Activated naive CD4-positive, alpha-beta T cell (primary cell): ENCODE measurements around the gene AAGAB.

ENCODE experiments used
- DNase-seq, 4 experiments: peaks; one replicate each; lab custom pipeline; 2025; lab: John Stamatoyannopoulos, UW

AAGAB gene

DNA sequence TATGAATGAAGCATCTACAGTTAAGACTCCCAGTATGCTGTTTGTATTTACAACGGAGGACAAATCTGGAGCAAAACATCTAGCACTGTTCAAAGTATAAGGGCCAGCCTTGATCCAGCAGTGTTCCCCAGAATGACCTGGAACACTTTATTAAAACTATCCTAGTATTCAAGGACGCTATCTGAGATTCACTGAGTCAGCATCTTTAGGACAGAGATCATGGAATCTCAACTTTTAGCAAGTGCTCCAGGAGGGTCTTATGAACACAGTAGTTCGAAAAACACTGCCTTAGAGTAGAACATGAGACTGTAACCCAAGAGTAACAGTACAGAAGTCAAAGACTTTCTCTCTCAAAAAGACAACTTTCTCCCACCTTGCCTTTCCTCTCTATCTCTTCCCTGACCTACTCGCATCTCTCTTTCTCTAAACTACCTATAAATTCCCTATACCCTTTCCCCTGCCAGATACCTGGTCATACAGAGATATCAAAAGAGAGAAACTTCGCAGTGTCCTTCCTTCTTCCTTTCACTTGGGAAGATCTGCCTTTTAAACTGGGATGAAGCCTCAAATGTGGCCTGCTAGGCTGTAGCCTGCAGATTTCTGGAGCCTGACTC is 43.8 kb downstream of the AAGAB start:
- DNase-seq: no peak

DNA sequence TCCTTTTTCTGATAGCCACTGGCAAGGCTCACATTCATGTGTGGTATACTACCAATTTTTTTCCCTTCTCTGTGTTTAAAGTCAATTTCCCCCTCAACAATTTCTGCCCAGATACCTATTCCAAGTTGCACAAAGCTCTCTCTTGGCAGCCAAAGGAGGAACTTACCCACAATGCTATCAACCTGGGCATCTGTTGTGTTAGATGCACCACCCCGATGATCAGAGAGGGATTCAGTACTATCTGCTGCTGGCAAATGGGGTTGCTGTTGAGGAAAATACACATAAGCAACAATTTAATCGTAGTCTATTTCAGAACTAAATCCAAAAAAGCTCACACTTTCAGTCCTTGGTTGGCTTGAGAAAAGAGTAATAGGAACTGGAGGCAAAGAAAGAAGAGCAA is 46.1 kb downstream of the AAGAB start:
- DNase-seq: no peak

DNA sequence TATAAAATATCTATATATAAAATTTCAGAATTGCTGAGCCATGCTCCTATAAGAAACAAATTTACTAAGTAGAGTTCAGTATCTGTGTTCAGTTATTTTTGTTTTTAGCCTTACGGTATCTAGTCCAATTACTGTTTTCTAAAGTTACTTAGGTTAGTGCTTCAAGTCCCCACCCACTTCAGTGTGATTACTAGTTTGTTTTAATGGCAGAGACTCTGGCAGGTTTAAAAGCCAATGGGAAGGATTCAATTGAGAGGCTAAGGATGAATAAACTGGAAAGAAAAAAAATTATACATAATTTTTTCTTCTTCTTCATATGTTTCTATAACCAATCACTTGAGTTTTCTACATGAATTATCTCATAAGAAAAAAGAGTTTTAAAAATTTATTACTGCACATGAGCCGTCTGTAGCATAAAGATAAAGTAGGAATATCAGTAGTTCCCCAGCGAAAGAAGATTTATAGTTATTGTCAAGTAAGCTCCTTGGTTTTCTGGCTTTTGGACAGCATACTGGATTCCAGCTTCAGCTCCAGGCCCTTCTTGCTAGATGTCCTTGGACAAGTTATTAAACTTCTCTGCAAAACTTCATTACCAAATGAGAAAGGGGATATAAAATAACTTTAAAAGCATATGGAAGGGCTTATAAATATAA is 46.8 kb downstream of the AAGAB start:
- no peak for DNase-seq

DNA sequence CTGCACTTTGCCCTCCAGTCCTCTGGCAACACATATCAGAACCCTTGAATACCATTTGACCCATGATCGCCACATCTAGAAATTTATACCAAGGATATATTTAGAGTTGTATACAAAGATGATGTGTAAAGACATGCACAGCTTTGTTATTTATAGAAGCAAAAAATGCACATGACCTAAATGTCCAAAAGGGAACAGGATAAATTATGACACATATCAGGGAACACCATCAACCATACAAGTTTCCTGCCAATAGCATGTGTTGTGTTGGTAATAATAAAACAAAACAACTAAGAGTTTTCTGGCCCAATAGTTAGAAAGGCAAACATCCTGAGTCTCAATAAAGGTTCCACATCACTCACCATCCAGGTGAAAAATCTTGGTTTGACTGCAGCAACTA is 51.5 kb downstream of the AAGAB start:
- DNase-seq: no peak

DNA sequence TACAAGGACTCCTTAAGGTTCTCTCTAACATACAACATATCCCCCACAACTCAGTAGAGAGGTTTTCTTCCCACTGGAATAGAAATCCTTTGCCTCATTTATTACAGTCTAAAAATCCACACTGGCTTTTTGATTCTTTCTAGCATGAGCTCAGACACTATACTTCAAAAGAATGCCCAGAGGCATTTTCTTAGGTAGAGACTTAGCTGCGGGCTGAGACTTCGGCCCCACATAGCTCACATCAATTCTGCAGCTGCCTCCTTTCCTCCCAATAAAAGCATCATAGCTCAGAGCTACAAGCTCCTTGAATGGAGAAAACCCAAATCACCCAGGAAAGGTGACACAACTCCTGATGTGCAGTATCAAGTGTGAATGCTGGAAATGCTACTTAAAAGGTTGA is 52.4 kb downstream of the AAGAB start:
- no peak for DNase-seq

DNA sequence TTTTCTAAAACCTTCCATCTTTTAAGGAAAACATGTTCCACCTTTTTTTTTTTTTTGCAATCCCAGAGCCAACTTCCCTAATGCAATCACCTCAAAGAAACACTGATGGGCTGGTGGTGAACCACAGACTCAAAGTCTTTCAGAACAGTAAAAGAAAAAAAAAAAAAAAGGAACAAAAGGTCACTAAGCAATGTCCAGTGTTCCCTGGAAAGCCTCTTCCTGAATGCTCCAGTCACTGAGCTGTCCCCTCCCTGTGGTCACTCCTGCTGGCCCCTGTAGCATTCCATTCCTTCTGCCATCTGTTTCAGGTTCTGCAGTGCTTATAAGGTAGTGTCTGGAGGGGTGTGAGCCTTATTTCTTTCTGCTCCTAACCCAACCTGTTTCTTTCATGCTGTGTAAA is 53.3 kb downstream of the AAGAB start:
- no peak for DNase-seq

DNA sequence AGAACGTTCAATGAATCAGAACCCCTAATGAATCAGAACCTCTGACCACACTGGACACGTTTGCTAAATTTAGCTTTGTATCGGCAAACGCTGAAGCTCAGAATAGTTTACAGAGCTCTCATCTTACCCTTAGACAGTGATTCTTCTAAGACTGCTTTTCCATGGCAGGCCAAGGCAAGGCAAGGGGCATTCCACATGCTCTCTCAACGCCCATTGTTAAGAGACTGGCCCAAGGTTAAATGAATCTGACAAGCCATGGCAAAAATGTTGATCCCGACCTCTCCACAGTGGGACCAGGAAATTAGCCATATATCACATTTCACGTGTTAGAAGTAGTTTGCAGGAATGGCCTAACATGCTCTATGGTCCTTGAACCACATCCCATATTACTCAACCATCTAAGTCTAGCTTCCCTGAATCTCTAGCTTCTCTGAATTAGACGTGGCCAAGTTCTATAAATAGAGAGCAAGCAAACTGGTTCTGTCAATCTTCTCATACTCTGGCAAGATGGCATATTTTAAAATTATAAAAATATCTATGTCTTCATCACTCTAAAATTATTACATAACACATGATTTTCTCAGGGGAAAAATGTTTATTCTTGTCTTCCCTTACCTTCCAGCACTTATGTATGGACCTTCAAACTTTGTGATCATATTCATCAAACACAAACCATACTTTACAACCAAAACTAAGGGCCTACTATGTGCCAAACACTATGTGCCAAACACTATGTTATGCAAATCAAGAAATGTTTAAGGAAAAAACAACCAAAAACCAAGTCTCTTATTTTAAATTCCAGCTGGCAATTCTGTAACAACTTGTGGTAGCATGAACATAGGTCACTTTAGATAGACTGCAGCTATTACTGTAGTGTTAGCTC is 54.3 kb downstream of the AAGAB start:
- no peak for DNase-seq

DNA sequence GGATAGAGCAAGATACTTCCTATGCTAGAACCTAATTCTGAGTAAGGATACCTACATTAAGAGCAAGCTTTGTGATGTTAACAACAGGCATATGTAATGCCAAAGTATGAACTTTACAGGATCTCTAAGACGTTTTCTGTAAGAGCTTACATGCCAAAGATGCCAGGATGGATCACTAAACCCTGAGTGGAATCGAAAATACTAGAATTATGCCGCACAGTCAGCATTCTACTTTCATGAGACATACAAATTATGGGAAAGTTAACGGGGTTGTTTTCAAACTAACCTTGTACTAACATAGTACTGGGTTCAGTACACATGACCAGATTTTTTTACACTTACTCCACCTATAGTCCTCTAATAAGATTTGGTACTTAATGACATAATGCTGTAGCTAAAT is 55.1 kb downstream of the AAGAB start:
- DNase-seq: no peak

DNA sequence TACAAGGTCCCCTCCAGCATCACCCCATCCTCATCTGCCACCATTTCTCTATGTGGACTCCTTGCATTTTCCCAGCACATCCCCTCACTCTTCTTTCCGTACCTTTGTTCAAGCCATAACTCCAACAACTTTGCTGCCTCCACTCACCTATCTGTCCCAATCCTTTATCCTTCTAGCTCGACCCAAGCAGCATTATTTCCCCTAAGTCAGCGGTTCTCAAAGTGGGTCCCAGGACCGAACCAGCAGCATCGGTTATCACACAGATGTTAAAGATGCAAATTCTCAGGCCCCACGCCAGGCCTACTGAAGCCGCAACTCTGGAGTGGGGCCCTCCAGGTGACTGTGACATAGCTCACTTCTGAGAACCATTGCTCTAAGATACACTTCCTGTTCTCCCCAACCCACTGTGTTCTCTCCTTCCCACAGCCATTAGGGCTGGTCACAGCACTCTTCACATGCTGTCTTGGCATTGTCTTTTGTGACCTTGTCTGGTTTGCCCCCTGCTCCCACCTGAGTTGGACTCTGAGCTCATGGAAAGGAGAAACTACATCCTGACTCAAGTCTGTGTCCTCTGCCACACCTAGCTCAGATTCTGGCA is 56.2 kb downstream of the AAGAB start:
- no peak for DNase-seq

DNA sequence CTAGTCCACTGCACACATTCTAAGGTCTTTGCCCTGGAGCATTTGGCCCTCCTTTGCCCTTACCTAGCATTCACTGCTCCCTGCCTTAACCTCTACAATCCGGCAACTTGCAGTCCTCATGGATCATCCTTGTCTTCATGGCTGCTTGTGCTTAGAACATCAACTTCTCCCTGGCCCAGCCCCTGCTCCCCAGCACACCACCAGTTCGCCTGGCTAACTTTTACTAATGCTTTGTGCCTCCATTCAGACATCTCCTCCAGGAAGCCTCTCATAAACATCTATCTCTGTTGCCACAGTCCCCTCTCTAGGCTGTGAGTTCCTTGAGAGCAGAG is 57.1 kb downstream of the AAGAB start:
- no peak for DNase-seq

DNA sequence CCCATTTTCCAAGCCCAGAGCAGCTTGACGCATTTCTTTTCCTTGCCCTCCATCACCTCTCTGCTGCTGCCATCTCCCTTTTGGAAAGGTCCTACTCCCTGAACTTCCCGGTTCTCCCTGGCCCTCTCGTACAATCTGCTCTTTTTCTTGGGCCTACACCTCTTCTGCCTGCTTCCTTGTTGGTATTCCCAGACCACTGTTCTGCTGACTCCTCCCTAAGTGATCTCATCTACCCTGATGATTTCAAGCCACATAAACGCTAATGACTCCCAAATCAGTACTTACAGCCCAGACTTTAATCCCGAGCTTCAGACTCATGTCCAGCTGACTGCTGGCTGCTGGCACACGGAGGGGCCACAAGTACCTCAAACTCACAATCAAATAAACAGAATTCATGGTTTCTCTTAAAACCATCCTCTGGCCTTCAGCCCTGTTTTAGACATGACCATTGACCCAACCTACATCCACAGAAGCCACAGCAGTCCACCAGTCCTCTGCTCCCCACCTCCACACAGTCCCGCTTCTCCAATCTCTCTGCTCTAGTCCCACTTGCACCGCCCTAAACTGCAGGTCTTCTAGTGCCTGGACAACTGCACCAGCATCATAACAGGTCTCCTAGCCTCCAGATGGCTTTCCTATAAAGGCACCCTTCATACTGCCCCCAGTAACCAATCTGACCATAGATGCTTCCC is 57.6 kb downstream of the AAGAB start:
- no peak for DNase-seq

DNA sequence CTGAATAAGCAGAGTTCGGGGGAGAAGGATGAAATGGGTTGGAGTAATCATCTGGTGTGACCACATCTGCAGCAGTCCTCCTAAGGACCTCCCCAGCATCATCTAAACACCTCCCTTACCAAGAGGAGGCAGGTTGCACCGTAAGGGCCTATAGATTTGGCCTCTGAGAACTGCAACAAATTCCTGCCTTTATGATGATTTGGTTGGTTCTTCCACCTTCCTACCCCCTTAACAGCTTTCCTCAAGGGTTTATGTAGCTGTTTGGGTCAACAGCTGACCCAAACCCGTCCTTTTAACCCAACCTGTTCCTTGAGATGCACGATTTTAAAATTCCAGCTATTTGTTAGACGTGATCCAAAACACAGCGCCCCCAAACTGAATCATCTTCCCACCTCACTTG is 58.2 kb downstream of the AAGAB start:
- DNase-seq: no peak

DNA sequence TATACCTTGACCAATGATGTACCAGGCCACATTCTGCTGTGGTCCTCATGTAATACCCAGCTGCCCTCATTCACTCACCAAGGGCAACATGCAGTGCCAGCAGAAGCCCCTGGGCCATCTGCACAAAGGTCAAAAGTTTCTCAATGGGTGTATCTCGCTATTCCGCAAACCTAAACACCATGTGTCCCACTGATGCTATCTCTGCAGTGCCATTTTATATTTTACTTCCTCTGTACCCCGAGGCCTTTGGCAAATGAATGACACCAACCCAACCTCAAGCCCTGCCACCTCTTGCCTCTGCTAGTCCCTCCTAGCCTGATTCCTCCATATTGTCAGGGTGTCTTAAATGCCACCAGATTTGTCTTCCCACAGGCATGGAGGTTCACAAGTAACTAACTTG is 59.2 kb downstream of the AAGAB start:
- no peak for DNase-seq

DNA sequence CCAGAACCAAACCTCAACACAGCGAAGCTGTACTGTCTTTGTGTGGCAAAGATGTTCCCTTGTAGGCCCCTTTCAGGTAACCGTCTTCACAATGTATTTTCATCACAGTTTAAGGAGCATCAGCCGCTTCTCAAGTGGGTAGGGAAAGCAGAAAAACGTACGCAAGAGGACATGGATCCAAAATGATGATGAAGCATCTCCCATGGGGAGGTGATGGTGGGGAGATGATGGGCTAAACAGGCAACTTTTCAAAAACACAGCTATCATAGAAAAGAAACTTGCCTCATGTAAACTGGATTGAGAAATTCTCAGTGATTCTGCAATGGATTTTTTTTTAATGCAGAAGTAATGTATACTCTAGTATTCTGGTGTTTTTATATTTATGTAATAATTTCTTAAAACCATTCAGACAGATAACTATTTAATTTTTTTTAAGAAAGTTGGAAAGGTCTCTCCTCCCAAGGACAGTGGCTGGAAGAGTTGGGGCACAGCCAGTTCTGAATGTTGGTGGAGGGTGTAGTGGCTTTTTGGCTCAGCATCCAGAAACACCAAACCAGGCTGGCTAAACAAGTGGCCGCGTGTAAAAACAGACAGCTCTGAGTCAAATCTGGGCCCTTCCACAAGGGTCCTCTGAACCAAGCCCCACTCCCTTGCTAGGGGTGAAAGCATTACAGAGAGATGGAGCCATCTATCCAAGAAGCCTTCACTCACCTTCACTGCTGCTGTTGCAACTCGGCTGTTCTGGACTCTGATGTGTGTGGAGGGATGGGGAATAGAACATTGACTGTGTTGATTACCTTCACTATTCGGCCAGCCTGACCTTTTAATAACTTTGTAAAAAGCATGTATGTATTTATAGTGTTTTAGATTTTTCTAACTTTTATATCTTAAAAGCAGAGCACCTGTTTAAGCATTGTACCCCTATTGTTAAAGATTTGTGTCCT is 60.0 kb downstream of the AAGAB start:
- DNase-seq: no peak

DNA sequence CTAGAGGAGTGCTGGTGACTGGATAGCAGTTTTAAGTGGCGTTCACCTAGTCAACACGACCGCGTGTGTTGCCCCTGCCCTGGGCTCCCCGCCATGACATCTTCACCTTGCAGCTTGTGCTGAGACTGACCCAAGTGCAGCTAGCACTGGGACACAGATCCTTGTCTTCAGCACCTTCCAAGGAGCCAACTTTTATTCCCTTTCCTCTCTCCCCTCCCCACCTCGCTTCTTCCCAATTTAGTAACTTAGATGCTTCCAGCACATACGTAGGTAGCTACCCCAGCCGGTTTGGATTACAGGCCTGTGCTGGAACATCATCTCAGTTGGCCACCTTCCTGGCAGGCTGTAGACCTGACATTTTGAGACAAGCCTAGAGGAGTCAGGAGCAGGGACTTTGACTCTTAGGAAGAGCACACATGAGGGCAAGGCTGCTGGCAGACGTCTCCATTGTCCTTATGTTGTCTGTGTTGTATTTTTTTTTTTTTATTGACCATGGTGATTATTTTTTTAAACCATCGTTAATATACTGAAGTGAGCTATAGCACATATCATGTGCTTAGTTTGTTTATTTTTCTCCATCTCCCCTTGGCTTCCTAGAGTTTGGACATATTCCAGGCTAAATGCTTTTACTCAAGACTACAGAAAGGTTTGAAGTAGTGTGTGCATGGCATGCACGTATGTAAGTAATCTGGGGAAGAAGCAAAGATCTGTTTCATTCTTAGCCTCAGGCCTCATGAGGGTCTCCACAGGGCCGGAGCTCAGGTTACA is 61.1 kb downstream of the AAGAB start:
- DNase-seq: no peak

DNA sequence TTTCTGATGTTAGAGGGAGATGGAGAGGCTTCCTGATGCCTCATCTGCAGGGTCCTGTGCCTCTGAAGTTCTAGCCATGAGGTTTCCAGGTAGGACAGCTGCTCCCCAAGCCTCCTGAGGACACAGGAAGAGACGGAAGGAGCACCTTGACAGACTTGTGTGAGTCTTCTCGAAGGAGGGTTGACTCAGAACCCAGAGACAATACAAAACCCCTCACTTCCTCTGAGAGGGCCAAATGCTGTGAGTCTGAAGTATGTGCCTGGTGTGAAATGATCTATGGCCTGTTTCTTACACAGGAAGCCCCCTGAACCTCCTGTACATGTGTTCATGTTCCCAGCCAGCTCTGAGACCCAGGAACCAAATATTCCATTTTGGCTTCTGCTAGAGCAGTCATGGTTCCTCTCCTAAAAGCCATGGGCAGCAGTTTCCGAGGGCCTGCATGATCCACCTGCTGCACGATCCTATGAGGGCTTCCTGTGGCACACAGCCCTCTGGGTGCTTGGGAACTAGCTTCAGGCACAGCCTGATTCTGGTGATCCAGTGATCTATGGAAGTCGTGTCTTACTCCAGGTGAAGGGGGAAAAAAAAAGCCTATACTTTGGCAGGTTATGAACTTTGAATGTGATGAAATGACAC is 62.2 kb downstream of the AAGAB start:
- DNase-seq: no peak

DNA sequence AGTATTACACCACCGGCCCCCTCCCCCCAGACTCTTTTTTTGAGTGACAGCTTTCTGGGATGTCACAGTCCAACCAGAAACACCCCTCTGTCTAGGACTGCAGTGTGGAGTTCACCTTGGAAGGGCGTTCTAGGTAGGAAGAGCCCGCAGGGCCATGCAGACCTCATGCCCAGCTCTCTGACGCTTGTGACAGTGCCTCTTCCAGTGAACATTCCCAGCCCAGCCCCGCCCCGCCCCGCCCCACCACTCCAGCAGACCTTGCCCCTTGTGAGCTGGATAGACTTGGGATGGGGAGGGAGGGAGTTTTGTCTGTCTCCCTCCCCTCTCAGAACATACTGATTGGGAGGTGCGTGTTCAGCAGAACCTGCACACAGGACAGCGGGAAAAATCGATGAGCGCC is 63.6 kb downstream of the AAGAB start:
- no peak for DNase-seq

DNA sequence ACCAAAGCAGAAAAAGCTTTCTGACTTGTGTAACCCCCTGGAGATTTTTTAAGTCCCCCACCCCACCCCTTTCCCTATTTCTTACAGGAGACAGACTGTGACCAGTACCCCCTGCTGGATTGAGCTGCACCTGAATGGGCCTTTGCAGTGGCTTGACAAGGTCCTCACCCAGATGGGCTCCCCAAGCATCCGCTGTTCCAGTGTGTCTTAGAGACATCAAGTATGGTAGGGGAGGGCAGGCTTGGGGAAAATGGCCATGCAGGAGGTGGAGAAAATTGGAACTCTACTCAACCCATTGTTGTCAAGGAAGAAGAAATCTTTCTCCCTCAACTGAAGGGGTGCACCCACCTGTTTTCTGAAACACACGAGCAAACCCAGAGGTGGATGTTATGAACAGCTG is 64.1 kb downstream of the AAGAB start:
- DNase-seq: no peak

DNA sequence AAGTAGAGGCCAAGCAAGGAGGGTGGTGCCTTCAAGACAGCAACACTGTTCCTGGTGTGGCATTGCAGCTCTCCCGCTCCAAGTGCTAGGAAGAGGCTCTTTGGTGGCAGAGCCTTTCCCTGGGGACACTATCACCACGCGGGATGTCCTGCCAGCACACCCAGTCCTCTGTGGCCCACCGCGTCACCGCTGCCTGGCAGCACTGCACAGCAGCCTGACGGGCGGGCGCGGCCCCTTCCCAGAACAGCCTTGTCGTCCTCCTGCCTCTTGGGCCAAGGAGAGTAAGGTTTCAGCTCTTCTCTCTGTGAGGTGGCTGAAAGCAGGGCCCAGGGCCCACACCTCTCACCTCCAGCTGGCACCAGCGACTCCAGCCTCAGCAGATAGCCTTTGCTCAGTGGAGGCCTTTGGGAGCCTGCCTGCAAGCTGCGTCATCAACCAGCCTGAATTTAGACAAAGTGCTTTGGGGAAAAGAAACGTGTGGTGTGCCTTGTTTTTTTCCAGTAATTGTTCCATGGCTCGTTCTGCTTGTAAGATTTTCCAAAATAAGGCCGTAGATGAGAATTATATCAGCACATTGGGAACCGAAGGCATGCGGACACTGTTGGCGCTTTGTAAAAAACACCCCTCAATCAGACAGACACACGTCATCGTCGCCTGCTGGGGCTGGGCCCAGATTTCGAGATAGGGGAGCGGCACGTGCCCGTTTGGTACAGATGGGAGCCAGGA is 65.0 kb downstream of the AAGAB start:
- DNase-seq: no peak
